GM23338 (cell line): ENCODE data around the gene FAM76A. TPM values are rescaled to one million over a fixed set of nuclear protein-coding genes. Genes with fewer than 3 reads are reported as not detected.

ENCODE experiments used
- ATAC-seq: fragments of 200-7000 bp; cut with Tn5 transposase; 3 replicates; pipeline ENCODE4 v1.9.1; 2020
- DNase-seq: peaks from one replicate; pipeline ENCODE4 v3.0.0-alpha.2; 2015; ENCODE audit warnings: low spot score
- H2AFZ ChIP-seq: fragments of 200-600 bp; sonication (generic); 2 replicates; pipeline ENCODE4 v1.8.0; 2016; ENCODE audit warnings: antibody characterized with exemption, mild to moderate bottlenecking, moderate library complexity
- H3F3A ChIP-seq: fragments of 200-600 bp; sonication (generic); replicated peaks from 2 replicates; pipeline ENCODE4 v1.8.0; 2017; ENCODE audit warnings: antibody characterized with exemption, mixed run types, low read depth
- H3K27ac ChIP-seq: fragments of 200-600 bp; sonication (generic); 2 replicates; pipeline ENCODE4 v1.6.1; 2016; ENCODE audit warnings: low read depth
- H3K27me3 ChIP-seq: fragments of 200-600 bp; sonication (generic); 2 replicates; pipeline ENCODE4 v1.8.0; 2016; ENCODE audit warnings: mild to moderate bottlenecking, mixed run types, moderate library complexity; ENCODE audit not compliant: insufficient read depth
- H3K36me3 ChIP-seq: fragments of 200-600 bp; sonication (generic); 2 replicates; pipeline ENCODE4 v1.8.0; 2016; ENCODE audit warnings: mild to moderate bottlenecking; ENCODE audit not compliant: insufficient read depth
- H3K4me1 ChIP-seq: fragments of 200-600 bp; sonication (generic); 2 replicates; pipeline ENCODE4 v1.8.0; 2016; ENCODE audit warnings: mild to moderate bottlenecking, moderate library complexity; ENCODE audit not compliant: insufficient read depth
- H3K4me2 ChIP-seq: fragments of 200-600 bp; sonication (generic); 2 replicates; pipeline ENCODE4 v1.7.1; 2017; ENCODE audit warnings: mixed run types
- H3K4me3 ChIP-seq: fragments of 200-600 bp; sonication (generic); 2 replicates; pipeline ENCODE4 v1.6.1; 2016; ENCODE audit warnings: mixed run types
- H3K79me2 ChIP-seq: fragments of 200-600 bp; sonication (generic); replicated peaks from 2 replicates; pipeline ENCODE4 v1.8.0; 2017; ENCODE audit warnings: mild to moderate bottlenecking; ENCODE audit not compliant: insufficient read depth
- H3K9me2 ChIP-seq: fragments of 200-600 bp; sonication (generic); 2 replicates; pipeline ENCODE4 v1.8.0; 2017; ENCODE audit not compliant: insufficient read depth
- H4K20me1 ChIP-seq: fragments of 200-600 bp; sonication (generic); replicated peaks from 2 replicates; pipeline ENCODE4 v1.8.0; 2017; ENCODE audit warnings: mild to moderate bottlenecking; ENCODE audit not compliant: insufficient read depth
- H3K27ac Mint-ChIP-seq: 2 replicates; pipeline ENCODE4 v1.8.0; 2020; ENCODE audit warnings: inconsistent platforms, mild to moderate bottlenecking, moderate library complexity, mixed read lengths
- H3K27me3 Mint-ChIP-seq: 3 replicates; pipeline ENCODE4 v1.8.0; 2022; ENCODE audit warnings: low read depth, mild to moderate bottlenecking, moderate library complexity, mixed read lengths, inconsistent platforms; ENCODE audit not compliant: insufficient read depth, poor library complexity
- H3K36me3 Mint-ChIP-seq: 3 replicates; pipeline ENCODE4 v1.8.0; 2021; ENCODE audit warnings: low read depth, mild to moderate bottlenecking, inconsistent platforms, moderate library complexity, mixed read lengths
- H3K4me1 Mint-ChIP-seq: 3 replicates; pipeline ENCODE4 v1.8.0; 2020; ENCODE audit warnings: mild to moderate bottlenecking, inconsistent platforms, mixed read lengths
- H3K4me3 Mint-ChIP-seq: 3 replicates; pipeline ENCODE4 v1.8.0; 2021; ENCODE audit warnings: moderate library complexity, mild to moderate bottlenecking, inconsistent platforms, mixed read lengths
- H3K9me3 Mint-ChIP-seq: 3 replicates; pipeline ENCODE4 v1.8.0; 2020; ENCODE audit warnings: moderate library complexity, mild to moderate bottlenecking, inconsistent platforms, mixed read lengths
- CREB1 ChIP-seq: fragments of 250-450 bp; sonication (Bioruptor Pico); IDR thresholded peaks from 2 replicates; pipeline ENCODE4 v1.5.0; 2020; ENCODE audit warnings: low read depth, mild to moderate bottlenecking, moderate library complexity
- EZH2 ChIP-seq: fragments of 200-600 bp; sonication (generic); IDR thresholded peaks from one replicate; pipeline ENCODE4 v1.8.0; 2017; ENCODE audit warnings: antibody characterized with exemption, mild to moderate bottlenecking, low read depth; ENCODE audit not compliant: unreplicated experiment
- EZH2phosphoT487 ChIP-seq: fragments of 200-600 bp; sonication (generic); IDR thresholded peaks from one replicate; pipeline ENCODE4 v1.8.1; 2018; ENCODE audit warnings: antibody characterized with exemption; ENCODE audit not compliant: unreplicated experiment
- JUNB ChIP-seq: IDR thresholded peaks from one replicate; pipeline ENCODE4 v1.6.1; 2016; ENCODE audit warnings: antibody characterized with exemption; ENCODE audit not compliant: unreplicated experiment
- NANOG ChIP-seq: IDR thresholded peaks from 2 replicates; pipeline ENCODE4 v1.6.1; 2016; ENCODE audit warnings: antibody characterized with exemption, borderline replicate concordance
- POLR2AphosphoS5 ChIP-seq: IDR thresholded peaks from 2 replicates; pipeline ENCODE4 v1.6.1; 2016; ENCODE audit warnings: antibody characterized with exemption, low read depth
- REST ChIP-seq: IDR thresholded peaks from one replicate; pipeline ENCODE4 v1.6.1; 2018; ENCODE audit warnings: antibody characterized with exemption; ENCODE audit not compliant: unreplicated experiment
- STAT1 ChIP-seq: IDR thresholded peaks from one replicate; pipeline ENCODE4 v1.6.1; 2016; ENCODE audit warnings: antibody characterized with exemption; ENCODE audit not compliant: unreplicated experiment
- ZNF114 ChIP-seq: fragments of 250-450 bp; sonication (Bioruptor Pico); IDR thresholded peaks from 2 replicates; pipeline ENCODE4 v1.5.0; 2020; ENCODE audit warnings: mild to moderate bottlenecking, moderate library complexity
- ZNF331 ChIP-seq: fragments of 250-450 bp; sonication (Bioruptor Pico); IDR thresholded peaks from 2 replicates; pipeline ENCODE4 v1.5.0; 2020; ENCODE audit warnings: low read depth, mild to moderate bottlenecking, moderate library complexity
- polyA plus RNA-seq: library from polyadenylated mRNA; unstranded; fragments of >200 nt; fragmentation: Nextera tagmentation; extraction: Ambion mirVana; gene quantifications from 2 replicates; pipeline ENCODE4 v1.2.1, GENCODE V29; 2016
- total RNA-seq: library from RNA; depleted of rRNA; stranded (reverse); fragments of >200 nt; shearing (Covaris generic); gene quantifications from 2 replicates; pipeline ENCODE4 v1.2.3, GENCODE V29; 2014
- TF ChIP-seq, protein P1 (sequence below): IDR thresholded peaks from 2 replicates; pipeline ENCODE4 v1.6.1; 2016; ENCODE audit warnings: antibody characterized with exemption
- TF ChIP-seq, protein P2 (sequence below): fragments of 250-450 bp; sonication (Bioruptor Pico); IDR thresholded peaks from 2 replicates; pipeline ENCODE4 v1.5.0; 2020; ENCODE audit warnings: mild to moderate bottlenecking, moderate library complexity

The FAM76A gene
- total and polyA plus RNA-seq, 2 experiments from 2014 or later, result 12.5 to 13.8 TPM

DNA sequence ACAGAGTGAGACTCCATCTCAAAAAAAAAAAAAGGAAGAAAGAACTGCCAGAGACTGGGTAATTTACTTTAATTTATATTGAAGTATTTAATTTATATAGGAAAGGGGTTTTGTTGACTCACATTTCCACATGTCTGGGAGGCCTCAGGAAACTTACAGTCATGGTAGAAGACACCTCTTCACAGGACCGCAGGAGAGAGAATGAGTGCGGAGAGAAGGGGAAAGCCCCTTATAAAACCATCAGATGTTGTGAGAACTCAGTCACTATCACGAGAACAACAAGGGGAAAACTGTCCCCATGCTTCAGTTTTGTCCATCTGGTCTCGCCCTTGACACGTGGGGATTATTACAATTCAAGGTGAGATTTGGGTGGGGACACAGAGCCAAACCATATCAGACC is 79.0 kb downstream of the FAM76A start:
- Histone ChIP-seq H3K4me3 (no peak overlapping the region), H3K79me2 (no peaks in the 10 kb centered on the region), H3K9me2 (no peaks in the 10 kb centered on the region), H3K4me1 (peaks cover 6% of the 10 kb centered on the region), H3K27me3 (no peaks in the 10 kb centered on the region), H4K20me1 (no peaks in the 10 kb centered on the region), H3K36me3 (no peaks in the 10 kb centered on the region), H3K27ac (no peak overlapping the region), H2AFZ (no peak overlapping the region), H3F3A (no peaks in the 10 kb centered on the region), H3K4me2 (no peak overlapping the region)
- Mint-ChIP-seq H3K36me3 (peaks cover 13% of the 10 kb centered on the region; the same call in 2 of the 3 replicates), H3K4me1 (peaks cover 15% of the 10 kb centered on the region), H3K4me3 (no peak overlapping the region), H3K27me3 (no peaks in the 10 kb centered on the region), H3K27ac (no peak overlapping the region), H3K9me3 (no peaks in the 10 kb centered on the region; the same call in 2 of the 3 replicates)
- no peak for TF ChIP-seq REST
- TF ChIP-seq NANOG, result no peak
- no peak for TF ChIP-seq EZH2phosphoT487
- TF ChIP-seq JUNB, result no peak
- no peak for TF ChIP-seq STAT1
- TF ChIP-seq ZNF331, result no peak
- no peak for TF ChIP-seq EZH2
- no peak for TF ChIP-seq ZNF114
- TF ChIP-seq POLR2AphosphoS5, result no peak
- TF ChIP-seq, protein P1, sequence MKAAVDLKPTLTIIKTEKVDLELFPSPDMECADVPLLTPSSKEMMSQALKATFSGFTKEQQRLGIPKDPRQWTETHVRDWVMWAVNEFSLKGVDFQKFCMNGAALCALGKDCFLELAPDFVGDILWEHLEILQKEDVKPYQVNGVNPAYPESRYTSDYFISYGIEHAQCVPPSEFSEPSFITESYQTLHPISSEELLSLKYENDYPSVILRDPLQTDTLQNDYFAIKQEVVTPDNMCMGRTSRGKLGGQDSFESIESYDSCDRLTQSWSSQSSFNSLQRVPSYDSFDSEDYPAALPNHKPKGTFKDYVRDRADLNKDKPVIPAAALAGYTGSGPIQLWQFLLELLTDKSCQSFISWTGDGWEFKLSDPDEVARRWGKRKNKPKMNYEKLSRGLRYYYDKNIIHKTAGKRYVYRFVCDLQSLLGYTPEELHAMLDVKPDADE, result no peak
- TF ChIP-seq CREB1, result no peak
- TF ChIP-seq, protein P2, sequence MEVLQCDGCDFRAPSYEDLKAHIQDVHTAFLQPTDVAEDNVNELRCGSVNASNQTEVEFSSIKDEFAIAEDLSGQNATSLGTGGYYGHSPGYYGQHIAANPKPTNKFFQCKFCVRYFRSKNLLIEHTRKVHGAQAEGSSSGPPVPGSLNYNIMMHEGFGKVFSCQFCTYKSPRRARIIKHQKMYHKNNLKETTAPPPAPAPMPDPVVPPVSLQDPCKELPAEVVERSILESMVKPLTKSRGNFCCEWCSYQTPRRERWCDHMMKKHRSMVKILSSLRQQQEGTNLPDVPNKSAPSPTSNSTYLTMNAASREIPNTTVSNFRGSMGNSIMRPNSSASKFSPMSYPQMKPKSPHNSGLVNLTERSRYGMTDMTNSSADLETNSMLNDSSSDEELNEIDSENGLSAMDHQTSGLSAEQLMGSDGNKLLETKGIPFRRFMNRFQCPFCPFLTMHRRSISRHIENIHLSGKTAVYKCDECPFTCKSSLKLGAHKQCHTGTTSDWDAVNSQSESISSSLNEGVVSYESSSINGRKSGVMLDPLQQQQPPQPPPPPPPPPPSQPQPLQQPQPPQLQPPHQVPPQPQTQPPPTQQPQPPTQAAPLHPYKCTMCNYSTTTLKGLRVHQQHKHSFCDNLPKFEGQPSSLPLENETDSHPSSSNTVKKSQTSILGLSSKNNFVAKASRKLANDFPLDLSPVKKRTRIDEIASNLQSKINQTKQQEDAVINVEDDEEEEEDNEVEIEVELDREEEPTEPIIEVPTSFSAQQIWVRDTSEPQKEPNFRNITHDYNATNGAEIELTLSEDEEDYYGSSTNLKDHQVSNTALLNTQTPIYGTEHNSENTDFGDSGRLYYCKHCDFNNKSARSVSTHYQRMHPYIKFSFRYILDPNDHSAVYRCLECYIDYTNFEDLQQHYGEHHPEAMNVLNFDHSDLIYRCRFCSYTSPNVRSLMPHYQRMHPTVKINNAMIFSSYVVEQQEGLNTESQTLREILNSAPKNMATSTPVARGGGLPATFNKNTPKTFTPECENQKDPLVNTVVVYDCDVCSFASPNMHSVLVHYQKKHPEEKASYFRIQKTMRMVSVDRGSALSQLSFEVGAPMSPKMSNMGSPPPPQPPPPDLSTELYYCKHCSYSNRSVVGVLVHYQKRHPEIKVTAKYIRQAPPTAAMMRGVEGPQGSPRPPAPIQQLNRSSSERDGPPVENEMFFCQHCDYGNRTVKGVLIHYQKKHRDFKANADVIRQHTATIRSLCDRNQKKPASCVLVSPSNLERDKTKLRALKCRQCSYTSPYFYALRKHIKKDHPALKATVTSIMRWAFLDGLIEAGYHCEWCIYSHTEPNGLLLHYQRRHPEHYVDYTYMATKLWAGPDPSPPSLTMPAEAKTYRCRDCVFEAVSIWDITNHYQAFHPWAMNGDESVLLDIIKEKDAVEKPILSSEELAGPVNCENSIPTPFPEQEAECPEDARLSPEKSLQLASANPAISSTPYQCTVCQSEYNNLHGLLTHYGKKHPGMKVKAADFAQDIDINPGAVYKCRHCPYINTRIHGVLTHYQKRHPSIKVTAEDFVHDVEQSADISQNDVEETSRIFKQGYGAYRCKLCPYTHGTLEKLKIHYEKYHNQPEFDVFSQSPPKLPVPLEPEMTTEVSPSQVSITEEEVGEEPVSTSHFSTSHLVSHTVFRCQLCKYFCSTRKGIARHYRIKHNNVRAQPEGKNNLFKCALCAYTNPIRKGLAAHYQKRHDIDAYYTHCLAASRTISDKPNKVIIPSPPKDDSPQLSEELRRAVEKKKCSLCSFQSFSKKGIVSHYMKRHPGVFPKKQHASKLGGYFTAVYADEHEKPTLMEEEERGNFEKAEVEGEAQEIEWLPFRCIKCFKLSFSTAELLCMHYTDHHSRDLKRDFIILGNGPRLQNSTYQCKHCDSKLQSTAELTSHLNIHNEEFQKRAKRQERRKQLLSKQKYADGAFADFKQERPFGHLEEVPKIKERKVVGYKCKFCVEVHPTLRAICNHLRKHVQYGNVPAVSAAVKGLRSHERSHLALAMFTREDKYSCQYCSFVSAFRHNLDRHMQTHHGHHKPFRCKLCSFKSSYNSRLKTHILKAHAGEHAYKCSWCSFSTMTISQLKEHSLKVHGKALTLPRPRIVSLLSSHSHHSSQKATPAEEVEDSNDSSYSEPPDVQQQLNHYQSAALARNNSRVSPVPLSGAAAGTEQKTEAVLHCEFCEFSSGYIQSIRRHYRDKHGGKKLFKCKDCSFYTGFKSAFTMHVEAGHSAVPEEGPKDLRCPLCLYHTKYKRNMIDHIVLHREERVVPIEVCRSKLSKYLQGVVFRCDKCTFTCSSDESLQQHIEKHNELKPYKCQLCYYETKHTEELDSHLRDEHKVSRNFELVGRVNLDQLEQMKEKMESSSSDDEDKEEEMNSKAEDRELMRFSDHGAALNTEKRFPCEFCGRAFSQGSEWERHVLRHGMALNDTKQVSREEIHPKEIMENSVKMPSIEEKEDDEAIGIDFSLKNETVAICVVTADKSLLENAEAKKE (CRISPR knock-in tag), result no peak
- DNase-seq, result no peak
- ATAC-seq, result no peak
